ENCODE measurements around the gene KLHDC7B.

KLHDC7B gene

GRCh38 chr22:50526834-50527801, 18.6 kb upstream of the KLHDC7B start:
- DNase-seq (ENCODE audit: low read depth), result no peak
- H3K4me3 ChIP-seq (ENCODE audit: low read depth, low read length), result peak overlapping the region; percentile 84
- TF ChIP-seq CTCF (conservative IDR thresholded peaks at IDR 0.05; ENCODE audit: low read depth, low read length), result no peak

GRCh38 chr22:50527921-50528681, 17.6 kb upstream of the KLHDC7B start:
- TF ChIP-seq CTCF (conservative IDR thresholded peaks at IDR 0.05; ENCODE audit: low read depth, low read length), result no peak
- no peak for DNase-seq (ENCODE audit: low read depth)
- no peak overlapping the region for H3K4me3 ChIP-seq (ENCODE audit: low read depth, low read length)

- DNase-seq (ENCODE audit: low read depth), result no peak
- peak overlapping the region; percentile 62 for H3K4me3 ChIP-seq (ENCODE audit: low read depth, low read length)
- no peak for TF ChIP-seq CTCF (conservative IDR thresholded peaks at IDR 0.05; ENCODE audit: low read depth, low read length)
Observed at GRCh38 chr22:50528682-50529415, 16.9 kb upstream of the KLHDC7B start.

GRCh38 chr22:50529416-50529896, 16.2 kb upstream of the KLHDC7B start:
- peak overlapping the region; percentile 62 for H3K4me3 ChIP-seq (ENCODE audit: low read depth, low read length)
- no peak for TF ChIP-seq CTCF (conservative IDR thresholded peaks at IDR 0.05; ENCODE audit: low read depth, low read length)
- no peak for DNase-seq (ENCODE audit: low read depth)

- no peak for TF ChIP-seq CTCF (conservative IDR thresholded peaks at IDR 0.05; ENCODE audit: low read depth, low read length)
- peak; percentile 85 for DNase-seq (ENCODE audit: low read depth)
- peak within 1 kb of the TSS; percentile 62 for H3K4me3 ChIP-seq (ENCODE audit: low read depth, low read length)
Observed at GRCh38 chr22:50529897-50530579, 15.7 kb upstream of the KLHDC7B start, which contains the start of gene TYMP. TSS of gene TYMP (minus strand) at chr22:50530012. CDS start at chr22:50529709, 303 bp downstream.

- no peak for DNase-seq (ENCODE audit: low read depth)
- TF ChIP-seq CTCF (conservative IDR thresholded peaks at IDR 0.05; ENCODE audit: low read depth, low read length), result no peak
- H3K4me3 ChIP-seq (ENCODE audit: low read depth, low read length), result peak overlapping the region; percentile 62
Observed at GRCh38 chr22:50530580-50530876, 15.2 kb upstream of the KLHDC7B start.
